HEK293T (cell line): ENCODE measurements around the gene TNFRSF25.

Experiments
- ARNT ChIP-seq: fragments of 450-650 bp; IDR thresholded peaks from 2 replicates; pipeline ENCODE4 v1.6.1; 2017; ENCODE audit warnings: mild to moderate bottlenecking
- BHLHE40 ChIP-seq: fragments of 450-650 bp; IDR thresholded peaks from 2 replicates; pipeline ENCODE4 v1.6.1; 2016; ENCODE audit warnings: mild to moderate bottlenecking, moderate library complexity, borderline replicate concordance
- LEF1 ChIP-seq: fragments of 450-650 bp; IDR thresholded peaks from 2 replicates; pipeline ENCODE4 v1.6.1; 2017; ENCODE audit warnings: mild to moderate bottlenecking, borderline replicate concordance
- NFRKB ChIP-seq: fragments of 450-650 bp; IDR thresholded peaks from 2 replicates; pipeline ENCODE4 v1.6.1; 2016; ENCODE audit warnings: mild to moderate bottlenecking, moderate library complexity
- PKNOX1 ChIP-seq: fragments of 450-650 bp; IDR thresholded peaks from 2 replicates; pipeline ENCODE4 v1.6.1; 2016
- SP1 ChIP-seq: fragments of 450-650 bp; IDR thresholded peaks from 2 replicates; pipeline ENCODE4 v1.6.1; 2017

DNA sequence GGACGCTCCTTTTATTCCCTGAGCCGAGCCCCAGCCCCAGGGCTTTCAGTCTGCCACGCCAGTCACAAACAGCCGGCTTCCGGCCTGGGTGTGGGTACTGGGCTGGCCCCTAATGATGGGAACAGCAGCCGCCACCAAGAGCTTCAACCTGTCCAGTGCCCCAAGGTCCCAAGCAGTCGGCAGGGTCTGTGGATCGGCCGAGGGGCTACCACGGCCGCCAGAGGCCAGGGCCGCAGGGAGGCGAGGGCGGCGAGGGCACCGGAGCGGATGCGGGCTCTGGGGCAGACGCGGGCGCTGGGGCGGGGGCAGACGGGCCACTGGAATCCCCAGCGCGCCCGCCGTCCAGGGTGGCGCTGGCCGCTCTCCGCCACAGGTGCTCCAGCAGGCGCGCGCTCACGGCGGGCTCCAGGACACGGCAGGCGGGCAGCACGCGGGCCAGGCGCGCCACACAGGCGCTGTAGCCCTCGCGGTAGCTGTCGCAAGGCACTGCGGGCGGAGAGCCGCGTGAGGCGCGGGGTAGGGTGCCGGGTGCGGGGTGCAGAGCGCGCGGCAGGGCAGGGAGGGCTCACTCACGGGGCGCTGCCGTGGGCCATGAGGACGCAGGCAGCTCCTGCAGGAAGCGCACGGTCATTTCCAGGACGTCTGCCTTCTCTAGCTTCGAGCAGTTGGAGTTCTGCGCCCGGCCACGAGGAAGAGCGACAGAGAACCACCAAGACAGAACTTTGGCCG lies 47.1 kb downstream of the TNFRSF25 start:
- TF ChIP-seq SP1 (no peak), LEF1 (no peak), ARNT (no peak), PKNOX1 (no peak), BHLHE40 (no peak), NFRKB (no peak)
